ENCODE data around the gene PAFAH1B1. TPM values are rescaled to one million over a fixed set of nuclear protein-coding genes. Genes with fewer than 3 reads are reported as not detected.

PAFAH1B1 gene
- total and polyA plus RNA-seq, 5 experiments from 2014 or later: 10.5 to 170 (median 12.5) TPM

GRCh38 chr17:2724784-2725164, 131.3 kb downstream of the PAFAH1B1 start:
- Mint-ChIP-seq H3K27me3 (peaks cover 8 to 42% (median 12%) of the 10 kb centered on the region in 5 donors), H3K36me3 (peaks cover 0 to 3% (median 2%) of the 10 kb centered on the region in 3 donors)
- POLR2A ChIA-PET: interaction anchor here (0.6 to 1.0 kb wide), 2 partner anchors 90 to 131 kb away, joined by 3 read pairs; partner anchors contain the start of gene PAFAH1B1

GRCh38 chr17:2730764-2731353, 137.4 kb downstream of the PAFAH1B1 start:
- ATAC-seq (no peak), DNase-seq (no peak)
- no peak overlapping the region for H3K4me3 Mint-ChIP-seq
- H3K4me1 Mint-ChIP-seq: peaks cover 0 to 2% (median under 1%) of the 10 kb centered on the region in 4 donors
- no peak overlapping the region for H3K27ac Mint-ChIP-seq
- no peaks in the 10 kb centered on the region for H3K36me3 Mint-ChIP-seq
- peaks cover 7 to 57% (median 12%) of the 10 kb centered on the region in 5 donors for H3K27me3 Mint-ChIP-seq
- POLR2A ChIA-PET: interaction anchor here (0.7 kb wide), 1 partner anchor 392 kb away, joined by 5 read pairs; no protein-coding TSS in a partner anchor
- H3K9me3 Mint-ChIP-seq: no peaks in the 10 kb centered on the region

More at GRCh38 chr17:2724784-2725164, 131.3 kb downstream of the PAFAH1B1 start:
- peaks cover 4 to 10% (median 7%) of the 10 kb centered on the region in 4 donors for H3K4me1 Mint-ChIP-seq
- DNase-seq (peak in 4 of 10 donors; percentile 23 to 43 (median 30)), ATAC-seq (peak; percentile 90 to 93)
- no peaks in the 10 kb centered on the region for H3K9me3 Mint-ChIP-seq
- no peak overlapping the region for H3K27ac Mint-ChIP-seq
- peak overlapping the region in 8 of 10 donors; percentile 20 to 70 (median 34) for H3K4me3 Mint-ChIP-seq

GRCh38 chr17:2731807-2732206, 138.4 kb downstream of the PAFAH1B1 start:
- H3K36me3 Mint-ChIP-seq: no peaks in the 10 kb centered on the region

GRCh38 chr17:2734939-2735338, 141.5 kb downstream of the PAFAH1B1 start:
- H3K27ac Mint-ChIP-seq: no peak overlapping the region
- H3K27me3 Mint-ChIP-seq: peaks cover 4 to 30% (median 4%) of the 10 kb centered on the region in 5 donors
- DNase-seq (no peak), ATAC-seq (no peak)
- no peaks in the 10 kb centered on the region for H3K9me3 Mint-ChIP-seq
- POLR2A ChIA-PET: no interaction called here
- peaks cover 0 to 2% (median 0%) of the 10 kb centered on the region in 4 donors for H3K4me1 Mint-ChIP-seq
- H3K36me3 Mint-ChIP-seq: no peaks in the 10 kb centered on the region
- no peak overlapping the region for H3K4me3 Mint-ChIP-seq

More at GRCh38 chr17:2731807-2732206, 138.4 kb downstream of the PAFAH1B1 start:
- H3K4me1 Mint-ChIP-seq: peaks cover 0 to 2% (median 0%) of the 10 kb centered on the region in 4 donors
- DNase-seq: no peak
- no peak overlapping the region for H3K4me3 Mint-ChIP-seq
- peak overlapping the region in 1 of 10 donors; percentile 59 for H3K27ac Mint-ChIP-seq
- no peaks in the 10 kb centered on the region for H3K9me3 Mint-ChIP-seq
- peaks cover 7 to 53% (median 12%) of the 10 kb centered on the region in 5 donors for H3K27me3 Mint-ChIP-seq
- POLR2A ChIA-PET: no interaction called here
- ATAC-seq: no peak

Small RNA genes within 50 kb of the gene (microRNA-seq; reads per million reads assigned to microRNA genes)
- gene MIR6776 (ENCODE audit: borderline microRNAs expressed): not detected

Other genes starting within 250 kb of the PAFAH1B1 start
- 10 to 100 TPM; 60.8 to 67.4 TPM for gene MNT, start 192.6 kb upstream of the PAFAH1B1 start, total RNA-seq
- gene MNT, start 192.6 kb upstream of the PAFAH1B1 start, polyA plus RNA-seq: under 1 TPM; 0.73 to 0.96 (median 0.79) TPM
- 10 to 100 TPM; 63.9 to 67.2 TPM for gene METTL16, start 81.8 kb upstream of the PAFAH1B1 start, total RNA-seq
- 10 to 100 TPM; 18.7 to 35.1 (median 24.1) TPM for gene METTL16, start 81.8 kb upstream of the PAFAH1B1 start, polyA plus RNA-seq
- 10 to 100 TPM; 48.6 to 57.1 TPM for gene CLUH, start 118.1 kb downstream of the PAFAH1B1 start, total RNA-seq
- gene CLUH, start 118.1 kb downstream of the PAFAH1B1 start, polyA plus RNA-seq: 10 to 100 TPM in 1 of 3 donors, 1 to 10 TPM in 2; 8.2 to 15.3 (median 8.7) TPM
- under 1 TPM; 0.16 to 0.30 TPM for gene CCDC92B, start 156.0 kb downstream of the PAFAH1B1 start, total RNA-seq
- gene CCDC92B, start 156.0 kb downstream of the PAFAH1B1 start, polyA plus RNA-seq: not detected
- gene RAP1GAP2, start 202.8 kb downstream of the PAFAH1B1 start, total RNA-seq: 1 to 10 TPM in 1 of 2 experiments, under 1 TPM in 1; 0.44 to 1.3 TPM
- 1 to 10 TPM in 2 of 3 donors, under 1 TPM in 1; 0.78 to 1.6 (median 1.4) TPM for gene RAP1GAP2, start 202.8 kb downstream of the PAFAH1B1 start, polyA plus RNA-seq